Retinal pigment epithelial cell (primary cell): Measurements from ENCODE around the gene ZNF860.

ENCODE experiments used
- DNase-seq: peaks from one replicate; pipeline ENCODE4 v3.0.0-alpha.2; 2010; ENCODE audit warnings: low read depth
- H3K4me3 ChIP-seq: 2 replicates; pipeline ENCODE4 v1.5.1; 2011; ENCODE audit warnings: mild to moderate bottlenecking, low read length, control low read depth, moderate library complexity
- TF ChIP-seq, protein P1 (sequence below): conservative IDR thresholded peaks from 2 replicates; pipeline ENCODE4 v1.5.1; 2011; ENCODE audit warnings: low read depth, low read length, control low read depth, inconsistent platforms

The ZNF860 gene

DNA sequence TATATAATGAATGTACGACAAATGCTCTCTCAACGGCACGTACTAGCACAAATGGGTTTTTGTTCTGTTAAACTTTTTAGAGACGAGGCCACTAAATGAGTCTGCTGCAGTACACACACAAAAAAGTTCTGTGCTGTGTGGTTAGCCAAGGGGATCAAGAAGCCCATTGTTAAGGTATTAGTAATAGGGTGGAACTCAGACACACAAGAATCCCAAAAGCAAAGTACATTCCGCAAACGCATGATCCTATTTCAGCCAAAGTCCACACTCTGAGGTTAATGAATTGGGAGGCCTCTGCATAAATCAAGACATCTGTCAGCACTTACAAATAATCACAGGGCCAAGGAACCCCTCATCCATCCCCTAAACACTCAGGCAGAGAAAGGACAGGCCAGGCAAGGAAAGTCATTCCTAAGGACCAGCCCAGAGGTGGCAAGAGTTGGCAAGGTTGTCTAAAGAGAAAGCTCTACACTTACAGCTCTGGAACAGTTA is 12.6 kb upstream of the ZNF860 start:
- peak; percentile 94 for DNase-seq
- TF ChIP-seq, protein P1, sequence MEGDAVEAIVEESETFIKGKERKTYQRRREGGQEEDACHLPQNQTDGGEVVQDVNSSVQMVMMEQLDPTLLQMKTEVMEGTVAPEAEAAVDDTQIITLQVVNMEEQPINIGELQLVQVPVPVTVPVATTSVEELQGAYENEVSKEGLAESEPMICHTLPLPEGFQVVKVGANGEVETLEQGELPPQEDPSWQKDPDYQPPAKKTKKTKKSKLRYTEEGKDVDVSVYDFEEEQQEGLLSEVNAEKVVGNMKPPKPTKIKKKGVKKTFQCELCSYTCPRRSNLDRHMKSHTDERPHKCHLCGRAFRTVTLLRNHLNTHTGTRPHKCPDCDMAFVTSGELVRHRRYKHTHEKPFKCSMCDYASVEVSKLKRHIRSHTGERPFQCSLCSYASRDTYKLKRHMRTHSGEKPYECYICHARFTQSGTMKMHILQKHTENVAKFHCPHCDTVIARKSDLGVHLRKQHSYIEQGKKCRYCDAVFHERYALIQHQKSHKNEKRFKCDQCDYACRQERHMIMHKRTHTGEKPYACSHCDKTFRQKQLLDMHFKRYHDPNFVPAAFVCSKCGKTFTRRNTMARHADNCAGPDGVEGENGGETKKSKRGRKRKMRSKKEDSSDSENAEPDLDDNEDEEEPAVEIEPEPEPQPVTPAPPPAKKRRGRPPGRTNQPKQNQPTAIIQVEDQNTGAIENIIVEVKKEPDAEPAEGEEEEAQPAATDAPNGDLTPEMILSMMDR: no peak
- peak overlapping the region; percentile 0 for H3K4me3 ChIP-seq

DNA sequence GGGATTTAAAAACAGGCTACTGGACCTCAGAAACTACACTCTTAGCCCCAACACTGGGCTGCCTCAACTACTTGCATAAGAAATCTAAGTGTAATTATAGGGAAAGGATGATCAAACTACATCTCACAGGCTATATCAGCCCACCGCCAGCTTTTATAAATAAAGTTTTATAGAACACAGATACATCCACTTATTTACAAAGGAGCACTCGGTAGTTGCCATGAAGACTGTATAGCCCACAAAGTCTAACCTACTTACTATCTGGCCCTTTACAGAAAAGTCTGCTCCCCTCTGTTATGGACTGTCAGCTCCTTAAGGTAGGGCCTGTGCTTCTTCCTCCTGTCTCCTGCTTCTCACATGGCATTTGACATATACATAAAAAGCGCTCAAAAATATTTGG is 9.9 kb upstream of the ZNF860 start:
- no peak for DNase-seq
- H3K4me3 ChIP-seq: no peak overlapping the region
- TF ChIP-seq, protein P1: no peak

DNA sequence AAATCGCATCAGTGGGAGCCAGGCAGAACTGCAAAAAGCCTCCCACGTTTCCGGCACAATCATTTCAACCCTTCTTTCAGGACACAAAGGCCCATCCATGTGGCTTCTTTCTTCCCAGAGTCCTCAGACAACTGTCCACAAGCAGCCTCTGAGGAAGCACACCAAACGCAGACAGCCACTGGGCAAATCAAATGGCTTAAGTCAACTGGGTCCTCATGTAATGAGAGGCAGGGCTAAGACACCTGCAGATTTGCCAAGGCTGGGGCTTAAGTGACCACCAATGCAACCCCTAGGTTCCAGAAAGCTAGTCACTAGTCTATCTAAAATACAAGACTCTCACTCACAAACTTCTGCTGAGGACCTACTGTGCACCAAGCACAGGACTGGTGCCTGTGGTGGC is 8.5 kb upstream of the ZNF860 start:
- TF ChIP-seq, protein P1: no peak
- no peak overlapping the region for H3K4me3 ChIP-seq

DNA sequence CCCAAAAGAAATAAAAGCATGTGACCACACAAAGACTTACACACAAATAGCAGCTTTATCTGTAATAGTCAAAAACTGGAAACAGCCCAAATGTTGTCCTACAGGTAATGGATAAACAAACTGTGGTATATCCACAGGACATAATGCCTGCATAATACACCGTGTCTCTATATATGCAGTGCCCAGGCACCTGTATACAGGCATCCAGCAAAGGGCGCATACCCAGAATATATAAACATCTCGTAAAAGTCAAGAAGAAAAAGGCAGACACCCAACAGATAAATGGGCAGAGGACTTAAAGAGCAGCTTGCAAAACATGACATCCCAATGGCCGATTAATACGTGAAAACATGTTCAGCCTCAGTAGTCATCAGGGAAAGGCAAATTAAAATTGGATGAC is 7.7 kb upstream of the ZNF860 start:
- TF ChIP-seq, protein P1: no peak
- DNase-seq: no peak
- H3K4me3 ChIP-seq: no peak overlapping the region

More for the DNA sequence above, 8.5 kb upstream of the ZNF860 start:
- no peak for DNase-seq

DNA sequence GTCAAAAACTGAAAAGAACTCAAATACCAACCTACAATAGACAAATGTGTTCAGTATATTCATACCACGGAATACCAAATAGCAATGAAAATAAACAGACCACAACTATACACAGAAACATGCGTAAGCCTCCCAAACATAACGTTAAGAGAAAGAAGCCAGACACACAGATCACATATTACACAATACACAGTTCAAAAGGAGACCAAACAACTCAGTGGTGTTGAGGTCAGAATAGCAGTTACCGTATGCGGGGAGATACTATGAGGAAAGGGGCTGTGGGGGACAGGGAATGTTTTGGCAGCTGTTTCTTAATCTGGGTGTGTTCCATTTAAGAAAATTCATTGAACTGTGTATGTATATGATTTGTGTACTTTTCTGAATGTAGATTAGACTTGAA is 7.1 kb upstream of the ZNF860 start:
- TF ChIP-seq, protein P1: no peak
- no peak for DNase-seq
- no peak overlapping the region for H3K4me3 ChIP-seq

DNA sequence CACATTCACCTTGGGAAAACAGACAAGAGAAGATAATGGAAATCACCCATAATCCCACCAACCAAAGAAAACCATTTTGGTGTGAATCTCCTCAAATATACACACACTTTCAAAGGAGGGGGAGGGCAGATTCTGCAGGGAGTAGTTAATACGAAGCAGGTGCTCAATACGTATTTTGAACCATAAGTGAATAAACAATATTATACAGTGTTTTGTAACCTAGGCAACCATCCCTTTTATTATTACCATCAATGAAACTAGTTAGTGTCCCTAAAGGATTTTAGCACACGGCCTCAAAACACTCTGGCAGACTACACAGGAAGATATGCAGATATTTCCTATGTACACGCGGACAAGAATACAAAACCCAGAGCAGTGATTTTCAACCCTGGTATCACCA is 6.6 kb upstream of the ZNF860 start:
- TF ChIP-seq, protein P1: no peak
- H3K4me3 ChIP-seq: no peak overlapping the region
- DNase-seq: no peak

DNA sequence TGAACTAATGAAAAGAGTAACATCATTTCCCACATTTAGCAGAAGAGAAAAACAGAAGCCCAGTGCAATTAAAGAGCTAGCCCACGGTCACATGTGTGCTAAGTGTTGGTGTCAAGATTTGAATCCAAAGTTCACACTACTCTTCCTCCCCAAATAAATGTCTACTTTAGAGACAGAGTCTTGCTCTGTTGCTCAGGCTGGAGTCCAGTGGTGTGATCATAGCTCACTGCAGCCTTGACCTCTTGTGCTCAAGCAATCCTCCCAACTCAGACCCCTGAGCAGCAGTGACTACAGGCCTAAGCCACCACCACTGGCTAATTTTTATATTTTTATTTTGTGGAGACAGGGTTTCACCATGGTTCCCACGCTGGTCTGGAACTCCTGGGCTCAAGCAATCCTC is 5.2 kb upstream of the ZNF860 start:
- TF ChIP-seq, protein P1: no peak
- no peak overlapping the region for H3K4me3 ChIP-seq
- no peak for DNase-seq
